22Rv1 (cell line): ENCODE data around the gene PIK3R4.

Experiments used
- H3K27ac ChIP-seq: fragments of 450-650 bp; 2 replicates; pipeline ENCODE4 v1.5.1; 2017
- CTCF ChIP-seq: fragments of 450-650 bp; IDR thresholded peaks from 2 replicates; pipeline ENCODE4 v1.5.1; 2017; ENCODE audit warnings: mild to moderate bottlenecking
- ZFX ChIP-seq: fragments of 450-650 bp; IDR thresholded peaks from 2 replicates; pipeline ENCODE4 v1.6.1; 2017; ENCODE audit warnings: antibody characterized with exemption, borderline replicate concordance

The PIK3R4 gene

GRCh38 chr3:130779486-130779885 is 32.9 kb upstream of the PIK3R4 start:
- no peak overlapping the region for H3K27ac ChIP-seq
- TF ChIP-seq ZFX: no peak
- TF ChIP-seq CTCF: no peak

- no peak overlapping the region for H3K27ac ChIP-seq
Measured at GRCh38 chr3:130779031-130779430, 32.4 kb upstream of the PIK3R4 start.

GRCh38 chr3:130773366-130773765 is 26.7 kb upstream of the PIK3R4 start:
- no peak overlapping the region for H3K27ac ChIP-seq
- TF ChIP-seq ZFX (no peak), CTCF (no peak)

More at GRCh38 chr3:130779031-130779430, 32.4 kb upstream of the PIK3R4 start:
- TF ChIP-seq CTCF (no peak), ZFX (no peak)

- H3K27ac ChIP-seq: no peak overlapping the region
- TF ChIP-seq CTCF: no peak
- no peak for TF ChIP-seq ZFX
Measured at GRCh38 chr3:130772129-130772528, 25.5 kb upstream of the PIK3R4 start.

GRCh38 chr3:130770644-130771043 is 24.0 kb upstream of the PIK3R4 start:
- no peak overlapping the region for H3K27ac ChIP-seq
- TF ChIP-seq CTCF (no peak), ZFX (no peak)

- TF ChIP-seq CTCF (no peak), ZFX (no peak)
- H3K27ac ChIP-seq: no peak overlapping the region
Measured at GRCh38 chr3:130761730-130762311, 15.2 kb upstream of the PIK3R4 start.

GRCh38 chr3:130760922-130761321 is 14.3 kb upstream of the PIK3R4 start:
- no peak overlapping the region for H3K27ac ChIP-seq
- TF ChIP-seq CTCF (no peak), ZFX (no peak)
